ENCODE results near the gene MAMSTR.

DNA sequence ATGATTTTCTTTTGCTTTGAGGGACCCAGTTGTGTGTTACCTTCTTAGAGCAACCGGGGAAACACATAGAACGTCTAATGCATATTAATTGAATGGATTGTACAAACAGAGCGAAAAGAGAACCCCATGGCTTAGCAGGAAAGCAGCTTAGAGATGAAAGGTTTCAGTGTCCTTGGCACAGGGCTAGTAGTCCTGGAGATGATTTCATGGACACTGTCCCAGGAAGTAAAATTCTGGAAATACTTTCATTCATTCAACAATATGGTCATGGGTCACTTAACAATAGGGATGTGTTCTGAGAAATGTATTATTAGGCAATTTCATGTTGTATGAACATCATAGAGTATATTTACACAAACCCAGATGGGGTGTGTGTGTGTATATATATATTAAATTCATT is 33.4 kb downstream of the MAMSTR start:
- no peak for TF ChIP-seq EZH2phosphoT487 (IDR thresholded peaks at IDR 0.05; ENCODE audit: low read length)
- TF ChIP-seq, protein P1, sequence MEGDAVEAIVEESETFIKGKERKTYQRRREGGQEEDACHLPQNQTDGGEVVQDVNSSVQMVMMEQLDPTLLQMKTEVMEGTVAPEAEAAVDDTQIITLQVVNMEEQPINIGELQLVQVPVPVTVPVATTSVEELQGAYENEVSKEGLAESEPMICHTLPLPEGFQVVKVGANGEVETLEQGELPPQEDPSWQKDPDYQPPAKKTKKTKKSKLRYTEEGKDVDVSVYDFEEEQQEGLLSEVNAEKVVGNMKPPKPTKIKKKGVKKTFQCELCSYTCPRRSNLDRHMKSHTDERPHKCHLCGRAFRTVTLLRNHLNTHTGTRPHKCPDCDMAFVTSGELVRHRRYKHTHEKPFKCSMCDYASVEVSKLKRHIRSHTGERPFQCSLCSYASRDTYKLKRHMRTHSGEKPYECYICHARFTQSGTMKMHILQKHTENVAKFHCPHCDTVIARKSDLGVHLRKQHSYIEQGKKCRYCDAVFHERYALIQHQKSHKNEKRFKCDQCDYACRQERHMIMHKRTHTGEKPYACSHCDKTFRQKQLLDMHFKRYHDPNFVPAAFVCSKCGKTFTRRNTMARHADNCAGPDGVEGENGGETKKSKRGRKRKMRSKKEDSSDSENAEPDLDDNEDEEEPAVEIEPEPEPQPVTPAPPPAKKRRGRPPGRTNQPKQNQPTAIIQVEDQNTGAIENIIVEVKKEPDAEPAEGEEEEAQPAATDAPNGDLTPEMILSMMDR (IDR thresholded peaks at IDR 0.05; ENCODE audit: low read length): no peak
- TF ChIP-seq EZH2 (optimal IDR thresholded peaks at IDR 0.05; ENCODE audit: low read depth, low read length): no peak
